ENCODE data around the gene DUSP14.

Gene DUSP14

DNA sequence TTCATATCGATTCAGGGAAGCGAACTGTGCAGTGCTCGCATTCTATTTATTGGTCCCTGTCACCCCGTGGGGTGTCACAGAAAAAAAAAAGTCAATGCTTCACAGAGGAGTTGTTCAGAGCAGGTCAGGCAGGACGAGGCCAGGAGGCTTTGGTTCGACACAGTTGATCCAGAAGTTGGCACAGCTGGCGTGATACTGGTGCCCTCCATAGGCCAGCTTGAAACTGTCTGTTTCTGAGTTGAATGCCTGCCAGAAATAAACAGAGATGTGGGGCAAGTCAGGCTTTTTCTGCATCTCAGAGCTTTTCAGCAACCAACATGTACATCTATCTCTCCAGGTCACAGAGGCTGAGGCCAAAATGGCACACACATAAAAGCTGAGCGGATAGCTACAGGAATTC is 29.1 kb downstream of the DUSP14 start:
- no peak for DNase-seq

- no peak for DNase-seq
These were observed 29.7 kb downstream of the DUSP14 start for GRCh38 chr17:37519251-37519985.

DNA sequence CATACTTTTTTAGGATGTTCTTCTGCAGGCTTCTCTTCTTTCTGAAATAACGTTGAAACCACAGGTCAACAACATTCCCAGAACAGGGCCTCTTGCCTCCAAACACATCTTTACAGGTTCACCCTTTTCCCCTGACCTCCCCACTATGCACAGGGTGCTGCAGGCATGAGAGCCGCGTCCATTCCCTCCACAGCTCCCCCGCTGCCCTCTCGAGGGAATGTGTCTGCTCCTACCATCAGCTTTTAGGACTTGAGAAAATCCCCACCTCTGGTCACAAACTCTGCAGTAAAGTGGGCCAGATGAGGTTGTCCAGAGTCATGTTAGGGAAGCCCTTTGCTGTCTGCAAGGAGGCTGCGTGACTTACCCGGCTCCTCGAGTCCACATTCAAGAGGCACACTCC is 30.5 kb downstream of the DUSP14 start:
- no peak for DNase-seq

GRCh38 chr17:37521821-37522220 is 32.1 kb downstream of the DUSP14 start:
- no peak for DNase-seq

- no peak for DNase-seq
These were observed 34.1 kb downstream of the DUSP14 start for GRCh38 chr17:37523715-37524219.

GRCh38 chr17:37527249-37527851 is 37.7 kb downstream of the DUSP14 start:
- DNase-seq = peak; percentile 26

- DNase-seq = no peak
These were observed 40.7 kb downstream of the DUSP14 start for GRCh38 chr17:37530420-37530819.

DNA sequence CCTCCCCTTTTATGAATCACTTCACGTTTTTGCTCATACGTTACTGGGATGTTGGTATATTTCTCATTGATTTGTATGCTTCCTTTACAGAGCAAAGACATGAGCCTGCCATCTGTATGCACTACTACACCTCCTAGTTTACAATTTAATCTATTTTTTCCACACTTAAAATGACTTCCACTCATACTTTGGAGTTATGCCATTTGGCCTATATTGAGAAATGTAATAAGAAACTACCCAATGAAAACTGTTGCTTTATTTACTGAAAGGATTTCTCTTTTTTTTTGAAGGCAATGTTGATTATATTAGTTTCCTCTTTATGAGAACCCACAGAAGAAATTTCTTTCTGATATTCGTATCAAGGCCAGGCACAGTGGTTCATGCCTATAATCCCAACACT is 43.1 kb downstream of the DUSP14 start:
- no peak for DNase-seq

GRCh38 chr17:37535906-37536305 is 46.2 kb downstream of the DUSP14 start:
- DNase-seq = no peak

DNA sequence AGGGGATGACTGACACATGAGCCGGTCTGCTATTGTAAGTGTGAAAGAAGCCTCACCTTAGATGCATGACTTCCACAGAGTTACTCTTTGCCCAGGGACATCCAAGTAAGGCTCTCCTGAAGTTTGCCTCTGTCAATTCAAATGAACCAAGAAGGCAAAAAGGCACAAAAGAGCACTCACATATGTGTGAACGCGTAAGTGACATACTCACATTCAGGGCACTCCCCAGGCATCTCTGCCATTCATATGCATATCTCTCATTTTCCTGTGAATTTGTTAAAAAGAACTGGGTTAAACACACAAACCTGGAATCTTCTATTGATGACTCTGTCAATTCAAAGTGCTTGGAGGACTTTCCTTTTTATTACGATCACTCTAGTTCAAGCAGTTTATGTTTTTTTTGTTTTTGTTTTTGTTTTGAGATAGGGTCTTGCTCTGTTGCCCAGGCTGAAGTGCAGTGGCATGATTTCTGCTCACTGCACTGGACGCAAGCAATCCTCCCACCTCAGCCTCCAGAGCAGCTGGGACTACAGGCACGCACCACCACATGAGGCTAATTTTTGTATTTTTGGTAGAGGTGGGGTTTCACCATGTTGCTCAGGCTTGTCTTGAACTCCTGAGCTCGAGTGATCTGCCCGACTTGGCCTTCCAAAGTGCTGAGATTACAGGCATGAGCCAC is 49.4 kb downstream of the DUSP14 start:
- no peak for DNase-seq

- DNase-seq = no peak
These were observed 52.4 kb downstream of the DUSP14 start for GRCh38 chr17:37541880-37542660.

- DNase-seq = no peak
These were observed 54.0 kb downstream of the DUSP14 start for GRCh38 chr17:37543637-37544052.

GRCh38 chr17:37545486-37545885 is 55.8 kb downstream of the DUSP14 start:
- no peak for DNase-seq

DNA sequence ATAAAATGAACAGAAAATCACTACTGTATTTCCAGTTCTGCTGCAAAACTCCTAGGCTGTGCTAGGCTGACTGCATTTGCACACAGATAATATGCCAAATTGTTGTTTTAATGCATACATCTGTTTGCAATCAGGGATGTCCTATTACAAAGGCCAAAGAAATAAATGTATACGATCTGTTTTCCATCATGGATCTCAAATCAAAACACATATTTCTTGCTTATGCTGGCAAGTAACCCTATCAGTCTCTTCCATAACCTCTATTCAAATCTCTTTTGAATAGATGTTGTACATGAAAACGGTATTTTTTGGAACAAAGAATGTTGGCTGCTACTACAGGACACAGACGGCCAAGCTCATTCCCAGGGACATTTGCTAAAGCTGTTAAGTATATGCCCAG is 56.6 kb downstream of the DUSP14 start:
- no peak for DNase-seq

- DNase-seq = no peak
These were observed 58.3 kb downstream of the DUSP14 start for GRCh38 chr17:37547986-37548385.

DNA sequence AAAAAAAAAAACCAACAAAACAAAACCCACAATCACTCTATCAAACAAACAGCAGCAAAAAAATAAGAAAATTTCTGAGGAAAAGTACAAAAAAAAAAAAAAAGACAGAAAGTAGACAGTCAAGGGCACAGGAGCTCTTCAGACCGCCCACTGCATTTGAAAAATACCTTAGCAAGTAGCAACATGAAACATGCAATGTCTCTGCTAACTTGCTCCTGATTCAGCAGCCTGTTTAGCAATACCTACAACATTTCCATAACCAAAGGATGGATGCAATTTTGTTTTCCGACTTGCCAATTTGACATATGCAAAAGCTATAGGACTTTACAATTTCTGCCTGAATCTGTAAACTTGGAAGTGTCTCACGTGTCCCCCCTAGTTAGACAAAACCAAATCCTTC is 62.1 kb downstream of the DUSP14 start:
- no peak for DNase-seq

DNA sequence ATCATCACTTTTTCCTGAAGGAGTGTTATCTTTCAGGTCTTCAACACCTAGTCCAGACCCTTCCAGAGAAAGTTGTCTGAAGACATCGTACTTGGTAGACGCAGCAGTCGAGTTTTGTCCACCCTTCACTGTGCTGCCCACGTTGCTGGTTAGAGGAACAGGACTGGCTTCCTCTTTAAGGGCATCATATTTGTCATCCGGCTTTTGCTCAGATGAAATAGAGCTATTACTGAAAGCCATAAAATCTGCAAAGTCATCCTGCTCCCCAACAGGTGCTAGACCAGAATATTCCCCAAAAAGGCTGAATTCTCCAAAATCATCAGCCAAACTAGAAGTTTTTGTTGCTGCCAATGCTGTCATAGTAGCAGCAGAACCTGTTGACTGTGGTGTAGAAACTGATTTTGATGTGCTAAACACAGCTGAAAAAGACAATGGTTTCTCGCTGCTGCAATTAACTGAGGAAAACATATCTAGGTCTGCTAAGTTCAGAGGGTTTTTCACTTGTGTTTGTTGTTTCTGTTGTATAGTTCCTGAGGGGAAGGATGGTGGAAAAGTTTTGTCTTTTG is 63.8 kb downstream of the DUSP14 start:
- no peak for DNase-seq

- DNase-seq = no peak
These were observed 65.7 kb downstream of the DUSP14 start for GRCh38 chr17:37555386-37555785.

DNA sequence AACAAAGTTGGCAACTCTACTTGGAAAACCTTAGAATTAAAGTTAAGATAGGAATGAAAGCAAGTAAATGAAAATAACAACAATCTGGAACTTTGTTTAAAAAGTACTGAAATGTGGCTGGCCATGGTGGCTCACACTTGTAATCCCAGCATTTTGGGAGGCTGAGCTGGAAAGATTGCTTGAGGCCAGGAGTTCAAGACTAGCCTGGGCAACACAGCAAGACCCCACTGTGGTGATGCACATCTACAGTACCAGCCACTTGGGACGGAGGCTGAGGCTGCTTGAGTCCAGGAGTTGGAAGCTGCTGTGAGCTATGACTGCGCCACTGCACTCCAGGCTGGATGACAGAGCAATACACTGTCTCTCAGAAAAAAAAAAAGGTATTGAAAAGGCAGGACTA is 67.8 kb downstream of the DUSP14 start:
- no peak for DNase-seq

DNA sequence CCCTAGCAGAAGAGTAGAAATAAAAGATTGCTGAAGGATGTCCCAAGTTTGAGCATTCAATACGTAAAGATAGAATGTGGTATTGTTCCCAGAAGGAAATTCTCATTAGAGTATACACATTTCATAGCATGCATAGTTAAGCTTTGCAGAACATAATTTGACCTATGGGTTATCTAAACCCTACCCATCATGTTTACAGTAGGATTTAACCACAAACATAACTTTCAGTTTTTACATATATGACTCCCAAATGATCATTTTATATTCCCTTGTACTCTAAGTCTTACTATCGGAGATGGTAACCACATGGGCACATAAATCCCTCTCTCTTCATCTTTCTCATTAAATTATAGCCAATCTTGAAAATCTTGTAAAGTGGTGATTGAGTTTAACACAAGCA is 68.6 kb downstream of the DUSP14 start:
- no peak for DNase-seq

- DNase-seq = no peak
These were observed 72.5 kb downstream of the DUSP14 start for GRCh38 chr17:37562016-37562745.

All from GF-D8 (cell line).